HepG2 (cell line): ENCODE measurements around the gene BRSK2. TPM values are rescaled to one million over a fixed set of nuclear protein-coding genes. Genes with fewer than 3 reads are reported as not detected.
A peak's percentile ranks its signal among the peaks of the same experiment; 100 is the strongest.

ENCODE experiments used
- ATAC-seq: fragments of 200-7000 bp; cut with Tn5 transposase; 3 replicates; pipeline ENCODE4 v1.9.1; 2020; ENCODE audit warnings: mild to moderate bottlenecking, moderate library complexity
- BruUV-seq: library from RNA; stranded (reverse); fragments of 400-500 nt; replicated peaks from 2 replicates; lab custom pipeline; 2021; lab: Mats Ljungman, UMichigan
- CTCF ChIA-PET: fragments of 300-600 bp; formaldehyde crosslinking; extraction: SDS; loops from one replicate; lab custom pipeline; 2021; ENCODE audit warnings: low total read pairs, inconsistent platforms, low intra/inter-chr PET ratio; lab: Yijun Ruan, JAX
- POLR2A ChIA-PET: fragments of 350-600 bp; sonication (Branson Sonifier 250); formaldehyde crosslinking; loops from one replicate; lab custom pipeline; 2020; ENCODE audit warnings: antibody characterized with exemption, inconsistent platforms; lab: Yijun Ruan, JAX
- DNase-seq: peaks from one replicate; pipeline ENCODE4 v3.0.0-alpha.2; 2015; ENCODE audit warnings: low spot score
- FAIRE-seq: peaks from 3 replicates; lab custom pipeline; 2011; peaks lifted over from hg19 to GRCh38; lab: Jason Lieb, UNC
- H2AFZ ChIP-seq: one replicate; pipeline ENCODE4 v1.6.1; 2011; ENCODE audit warnings: low read length, inconsistent platforms
- H3K27ac ChIP-seq: fragments of 300-600 bp; 3 replicates; pipeline ENCODE4 v1.8.0; 2011; ENCODE audit warnings: mixed run types, mild to moderate bottlenecking, mixed read lengths, low read length, inconsistent platforms; ENCODE audit not compliant: insufficient read depth; ENCODE audit errors: extremely low read length
- H3K27me3 ChIP-seq, 2 experiments: fragments of 200-600 bp in 1 of 2; 2 replicates in 1 of 2; 3 replicates in 1 of 2; pipeline versions ENCODE4 v1.6.0 to v1.8.0; 2011; ENCODE audit warnings: low read length in 2 of 2, mild to moderate bottlenecking in 2 of 2, moderate library complexity in 2 of 2, inconsistent platforms in 1 of 2; ENCODE audit not compliant: insufficient read depth in 2 of 2, control insufficient read depth in 1 of 2
- H3K36me3 ChIP-seq, 2 experiments: fragments of 200-600 bp in 1 of 2; replicated peaks in 1 of 2; 2 replicates in 1 of 2; 3 replicates in 1 of 2; pipeline versions ENCODE4 v1.5.1 to v1.8.0; 2011; ENCODE audit warnings: low read length in 2 of 2, inconsistent platforms in 1 of 2; ENCODE audit not compliant: insufficient read depth in 2 of 2, control insufficient read depth in 1 of 2
- H3K4me1 ChIP-seq: 2 replicates; pipeline ENCODE4 v1.5.1; 2012; ENCODE audit warnings: low read length, inconsistent platforms; ENCODE audit not compliant: insufficient read depth
- H3K4me2 ChIP-seq: 2 replicates; pipeline ENCODE4 v1.6.0; 2011; ENCODE audit warnings: low read depth, low read length, inconsistent platforms
- H3K4me3 ChIP-seq, 3 experiments: fragments of 200-600 bp in 1 of 3; sonication (generic), shearing (Covaris generic) in 1 of 3; replicated peaks in 1 of 3; 2 replicates each; pipeline ENCODE4 v1.5.1; 2011 to 2016; ENCODE audit warnings: low read length in 3 of 3, inconsistent platforms in 2 of 3, low read depth in 2 of 3, mild to moderate bottlenecking in 2 of 3, control low read depth in 1 of 3, mixed read lengths in 1 of 3; ENCODE audit not compliant: insufficient read depth in 1 of 3
- H3K79me2 ChIP-seq: one replicate; pipeline ENCODE4 v1.6.1; 2011; ENCODE audit warnings: low read length, inconsistent platforms; ENCODE audit not compliant: insufficient read depth
- H3K9ac ChIP-seq: 2 replicates; pipeline ENCODE4 v1.6.0; 2011; ENCODE audit warnings: mild to moderate bottlenecking, low read depth, low read length, inconsistent platforms; ENCODE audit not compliant: insufficient read depth
- H3K9me3 ChIP-seq: 2 replicates; pipeline ENCODE4 v1.5.1; 2012; ENCODE audit warnings: mild to moderate bottlenecking, low read length
- H4K20me1 ChIP-seq: 2 replicates; pipeline ENCODE4 v1.6.0; 2011; ENCODE audit warnings: inconsistent platforms, mild to moderate bottlenecking, low read length, moderate library complexity; ENCODE audit not compliant: insufficient read depth
- EZH2 ChIP-seq: conservative IDR thresholded peaks from 2 replicates; pipeline ENCODE4 v1.6.1; 2012; ENCODE audit warnings: mild to moderate bottlenecking, low read depth, low read length, moderate library complexity
- KLF12 ChIP-seq: sonication (generic); formaldehyde crosslinking; IDR thresholded peaks from 2 replicates; pipeline ENCODE4 v1.4.0; 2020; ENCODE audit warnings: missing genetic modification reagents, borderline replicate concordance
- MIER3 ChIP-seq: IDR thresholded peaks from 2 replicates; pipeline ENCODE4 v1.6.1; 2016; ENCODE audit warnings: missing compliant biosample characterization, borderline replicate concordance
- NCOA1 ChIP-seq: sonication (generic); formaldehyde crosslinking; IDR thresholded peaks from 2 replicates; pipeline ENCODE4 v1.9.0; 2021; ENCODE audit warnings: missing genetic modification reagents
- NKX3-1 ChIP-seq: sonication (generic); formaldehyde crosslinking; IDR thresholded peaks from 2 replicates; pipeline ENCODE4 v1.5.0; 2020; ENCODE audit warnings: missing genetic modification reagents
- PITX1 ChIP-seq: sonication (generic); formaldehyde crosslinking; IDR thresholded peaks from 2 replicates; pipeline ENCODE4 v1.5.1; 2020; ENCODE audit warnings: mild to moderate bottlenecking, missing genetic modification reagents
- POLR2G ChIP-seq: fragments of 200-400 bp; formaldehyde crosslinking; IDR thresholded peaks from 2 replicates; pipeline ENCODE4 v1.6.1; 2018; ENCODE audit warnings: mild to moderate bottlenecking, low read depth, low read length, moderate library complexity
- RBM22 ChIP-seq: fragments of 200-400 bp; formaldehyde crosslinking; optimal IDR thresholded peaks from 2 replicates; pipeline ENCODE3; 2017; ENCODE audit warnings: mild to moderate bottlenecking, low read length, moderate library complexity
- SCMH1 ChIP-seq: sonication (generic); formaldehyde crosslinking; IDR thresholded peaks from 2 replicates; pipeline ENCODE4 v1.9.0; 2021; ENCODE audit warnings: missing genetic modification reagents, mild to moderate bottlenecking, borderline replicate concordance
- THYN1 ChIP-seq: sonication (generic); formaldehyde crosslinking; IDR thresholded peaks from 2 replicates; pipeline ENCODE4 v1.8.1; 2023; ENCODE audit warnings: low read depth, mild to moderate bottlenecking, moderate library complexity, missing genetic modification reagents, borderline replicate concordance
- ZNF24 ChIP-seq: fragments of 450-650 bp; IDR thresholded peaks from 2 replicates; pipeline ENCODE4 v1.6.1; 2017; ENCODE audit warnings: antibody characterized with exemption, mild to moderate bottlenecking
- ZNF724P ChIP-seq: sonication (generic); formaldehyde crosslinking; IDR thresholded peaks from 2 replicates; pipeline ENCODE4 v1.8.0; 2022; ENCODE audit warnings: missing genetic modification reagents, borderline replicate concordance
- ZSCAN12 ChIP-seq: sonication (generic); formaldehyde crosslinking; IDR thresholded peaks from 2 replicates; pipeline ENCODE4 v1.9.0; 2021; ENCODE audit warnings: mild to moderate bottlenecking, missing genetic modification reagents
- WGBS: methylation state at CpG from one replicate; pipeline ENCODE4 v1.1.6; 2017; ENCODE audit warnings: low lambda C conversion rate; 5-methylcytosine and 5-hydroxymethylcytosine counted together
- in situ Hi-C: cut with HindIII; loops from 2 replicates; pipeline ENCODE4 v1.10.0; 2017; ENCODE audit warnings: low pct_unique_long_range_greater_than_20kb; ENCODE audit not compliant: extremely low pct_ligation_motif_present
- intact Hi-C: fragments of 100-400 bp; cut with micrococcal nuclease; formaldehyde crosslinking; loops from one replicate; pipeline ENCODE4 v1.10.0; 2022; ENCODE audit not compliant: unreplicated experiment
- polyA plus RNA-seq, 8 experiments: library from polyadenylated mRNA; depleted of rRNA in 3 of 8; stranded (reverse) in 7 of 8; unstranded in 1 of 8; fragments of >200 nt; fragmentation: Illumina TruSeq in 4 of 8; extraction: Trizol in 4 of 8; gene quantifications; 2 replicates each; pipeline versions ENCODE4 v1.2.1 to v1.2.3, GENCODE V29; 2011 to 2016; ENCODE audit warnings: low read depth in 4 of 8, missing spikeins in 1 of 8, mixed read lengths in 1 of 8; ENCODE audit not compliant: insufficient read depth in 1 of 8
- total RNA-seq, 5 experiments: library from RNA; depleted of rRNA; stranded (reverse); fragments of >200 nt; fragmentation: Illumina TruSeq; extraction: Trizol; gene quantifications; 2 replicates each; pipeline ENCODE4 v1.2.3, GENCODE V29; 2016; ENCODE audit warnings: low read depth in 1 of 5
- TF ChIP-seq, protein P1 (sequence below): sonication (generic); formaldehyde crosslinking; IDR thresholded peaks from 2 replicates; pipeline ENCODE4 v1.8.0; 2023; ENCODE audit warnings: mild to moderate bottlenecking, missing genetic modification reagents
- TF ChIP-seq, protein P2 (sequence below): sonication (generic); formaldehyde crosslinking; IDR thresholded peaks from 2 replicates; pipeline ENCODE4 v1.4.0; 2020; ENCODE audit warnings: missing genetic modification reagents

Gene BRSK2
- total and polyA plus RNA-seq, 2 of the 13 experiments (the other 11 are each of a cell fraction or from before 2014, with no cell fraction given) = 0.74 to 1.1 TPM

DNA sequence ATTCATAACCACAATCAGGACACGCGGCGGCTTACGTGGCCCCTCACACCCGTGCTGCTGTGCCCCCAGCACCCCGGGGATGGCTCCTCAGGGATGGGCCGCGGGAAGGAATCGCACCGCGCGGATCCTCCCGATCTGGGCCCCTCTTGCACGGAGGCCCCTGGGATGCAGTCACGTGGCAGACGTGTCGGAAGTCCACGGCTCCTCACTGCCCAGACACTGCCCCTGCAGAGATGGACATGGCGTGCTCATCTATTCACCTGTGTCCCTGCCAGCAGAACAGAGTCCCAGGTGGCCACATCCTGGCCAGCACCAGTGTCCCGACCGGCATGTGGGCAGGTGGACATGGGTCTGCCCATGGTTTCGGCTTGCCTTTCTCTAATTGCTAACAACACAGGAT is 84.1 kb downstream of the BRSK2 start:
- Histone ChIP-seq H3K79me2 (no peaks in the 10 kb centered on the region), H3K4me2 (no peak overlapping the region), H2AFZ (no peak overlapping the region), H3K36me3 (peaks cover 6 to 17% of the 10 kb centered on the region in 2 experiments; a peak in 3 of 5 replicates), H3K9ac (no peak overlapping the region), H3K4me1 (no peaks in the 10 kb centered on the region), H3K27me3 (no peaks in the 10 kb centered on the region), H3K27ac (no peak overlapping the region), H4K20me1 (no peaks in the 10 kb centered on the region), H3K4me3 (no peak overlapping the region), H3K9me3 (no peaks in the 10 kb centered on the region)
- ATAC-seq (no peak), FAIRE-seq (no peak), DNase-seq (no peak)
- ChIA-PET CTCF (no interaction called here), POLR2A (no interaction called here)
- WGBS = 97% methylated on average over 21 of the region's 22 CpGs
- in situ Hi-C loops = no loop called here
- TF ChIP-seq KLF12 (CRISPR knock-in tag) = no peak
- TF ChIP-seq POLR2G = no peak
- TF ChIP-seq RBM22 = peak; percentile 22
- TF ChIP-seq NKX3-1 (CRISPR knock-in tag) = no peak
- no peak for TF ChIP-seq ZNF24
- intact Hi-C loops = no loop called here
- BruUV-seq = TSS peak; percentile 37

DNA sequence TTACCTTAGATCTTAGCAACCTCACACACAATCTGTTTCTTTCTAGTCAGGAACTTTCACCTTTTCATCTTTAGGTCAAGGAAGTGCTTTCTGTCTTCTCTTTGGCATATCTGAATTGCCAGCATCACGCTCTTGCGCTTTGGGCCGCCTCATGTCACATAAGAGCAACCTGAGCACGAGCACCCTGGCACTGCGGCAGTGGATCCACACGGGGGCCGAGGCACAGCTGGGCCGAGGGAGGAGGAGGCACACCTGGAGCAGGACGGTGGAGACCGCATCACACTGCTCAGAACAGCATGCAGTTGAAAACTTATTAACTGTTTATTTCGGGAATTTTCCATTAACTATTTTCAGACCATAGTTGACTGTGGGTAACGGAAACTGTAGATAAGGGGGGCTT is 86.1 kb downstream of the BRSK2 start:
- H3K4me2 ChIP-seq = no peak overlapping the region
- TF ChIP-seq NCOA1 (CRISPR knock-in tag) (no peak), MIER3 (CRISPR knock-in tag) (no peak), ZSCAN12 (no peak), PITX1 (no peak), NKX3-1 (CRISPR knock-in tag) (no peak), EZH2 (no peak), THYN1 (CRISPR knock-in tag) (no peak), ZNF724P (CRISPR knock-in tag) (no peak), SCMH1 (CRISPR knock-in tag) (no peak)
- TF ChIP-seq, protein P1, sequence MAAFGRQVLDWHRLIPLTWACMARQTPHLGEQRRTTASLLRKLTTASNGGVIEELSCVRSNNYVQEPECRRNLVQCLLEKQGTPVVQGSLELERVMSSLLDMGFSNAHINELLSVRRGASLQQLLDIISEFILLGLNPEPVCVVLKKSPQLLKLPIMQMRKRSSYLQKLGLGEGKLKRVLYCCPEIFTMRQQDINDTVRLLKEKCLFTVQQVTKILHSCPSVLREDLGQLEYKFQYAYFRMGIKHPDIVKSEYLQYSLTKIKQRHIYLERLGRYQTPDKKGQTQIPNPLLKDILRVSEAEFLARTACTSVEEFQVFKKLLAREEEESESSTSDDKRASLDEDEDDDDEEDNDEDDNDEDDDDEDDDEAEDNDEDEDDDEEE (CRISPR knock-in tag) = no peak
- TF ChIP-seq, protein P2, sequence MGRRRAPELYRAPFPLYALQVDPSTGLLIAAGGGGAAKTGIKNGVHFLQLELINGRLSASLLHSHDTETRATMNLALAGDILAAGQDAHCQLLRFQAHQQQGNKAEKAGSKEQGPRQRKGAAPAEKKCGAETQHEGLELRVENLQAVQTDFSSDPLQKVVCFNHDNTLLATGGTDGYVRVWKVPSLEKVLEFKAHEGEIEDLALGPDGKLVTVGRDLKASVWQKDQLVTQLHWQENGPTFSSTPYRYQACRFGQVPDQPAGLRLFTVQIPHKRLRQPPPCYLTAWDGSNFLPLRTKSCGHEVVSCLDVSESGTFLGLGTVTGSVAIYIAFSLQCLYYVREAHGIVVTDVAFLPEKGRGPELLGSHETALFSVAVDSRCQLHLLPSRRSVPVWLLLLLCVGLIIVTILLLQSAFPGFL (CRISPR knock-in tag) = no peak
- H3K9ac ChIP-seq = no peak overlapping the region
- intact Hi-C loops (no loop called here), in situ Hi-C loops (no loop called here)
- H4K20me1 ChIP-seq = no peaks in the 10 kb centered on the region
- no peak for DNase-seq
- no peak for FAIRE-seq
- no TSS peak for BruUV-seq
- H3K9me3 ChIP-seq = no peaks in the 10 kb centered on the region
- POLR2A ChIA-PET = no interaction called here
- no peak overlapping the region for H3K27ac ChIP-seq
- no peaks in the 10 kb centered on the region for H3K4me1 ChIP-seq
- no peaks in the 10 kb centered on the region for H3K27me3 ChIP-seq
- no peak overlapping the region for H2AFZ ChIP-seq
- H3K36me3 ChIP-seq = peaks cover 14 to 29% of the 10 kb centered on the region in 2 experiments; a peak in 4 of 5 replicates
- H3K79me2 ChIP-seq = no peaks in the 10 kb centered on the region
- CTCF ChIA-PET = no interaction called here
- WGBS = 99% methylated on average over 12 of the region's 12 CpGs
- ATAC-seq = no peak
- no peak overlapping the region for H3K4me3 ChIP-seq
